ENCODE results near the gene ATG13. TPM values are rescaled to one million over a fixed set of nuclear protein-coding genes. Genes with fewer than 3 reads are reported as not detected.
"Not testable (repeated sequence)": the region's sequence is repeated elsewhere in the genome, so short reads cannot be mapped to it uniquely, and the experiment has no call there.

The ATG13 gene
- total RNA-seq, 4 donors from 2014 or later: 113 to 203 (median 139) TPM

GRCh38 chr11:46582588-46582987 lies 34.8 kb upstream of the ATG13 start:
- no peaks in the 10 kb centered on the region for H3K27me3 ChIP-seq
- no peaks in the 10 kb centered on the region for H3K9me3 ChIP-seq
- WGBS, 2 donors: 93 to 94% methylated on average over 5 of the region's 5 CpGs
- H3K36me3 ChIP-seq: peaks cover 0 to 15% (median 0%) of the 10 kb centered on the region in 3 donors
- no peaks in the 10 kb centered on the region for H3K4me1 ChIP-seq
- TF ChIP-seq EP300 (IDR thresholded peaks at IDR 0.05) (no peak), POLR2A (IDR thresholded peaks at IDR 0.05) (no peak)
- TF ChIP-seq, protein P1, sequence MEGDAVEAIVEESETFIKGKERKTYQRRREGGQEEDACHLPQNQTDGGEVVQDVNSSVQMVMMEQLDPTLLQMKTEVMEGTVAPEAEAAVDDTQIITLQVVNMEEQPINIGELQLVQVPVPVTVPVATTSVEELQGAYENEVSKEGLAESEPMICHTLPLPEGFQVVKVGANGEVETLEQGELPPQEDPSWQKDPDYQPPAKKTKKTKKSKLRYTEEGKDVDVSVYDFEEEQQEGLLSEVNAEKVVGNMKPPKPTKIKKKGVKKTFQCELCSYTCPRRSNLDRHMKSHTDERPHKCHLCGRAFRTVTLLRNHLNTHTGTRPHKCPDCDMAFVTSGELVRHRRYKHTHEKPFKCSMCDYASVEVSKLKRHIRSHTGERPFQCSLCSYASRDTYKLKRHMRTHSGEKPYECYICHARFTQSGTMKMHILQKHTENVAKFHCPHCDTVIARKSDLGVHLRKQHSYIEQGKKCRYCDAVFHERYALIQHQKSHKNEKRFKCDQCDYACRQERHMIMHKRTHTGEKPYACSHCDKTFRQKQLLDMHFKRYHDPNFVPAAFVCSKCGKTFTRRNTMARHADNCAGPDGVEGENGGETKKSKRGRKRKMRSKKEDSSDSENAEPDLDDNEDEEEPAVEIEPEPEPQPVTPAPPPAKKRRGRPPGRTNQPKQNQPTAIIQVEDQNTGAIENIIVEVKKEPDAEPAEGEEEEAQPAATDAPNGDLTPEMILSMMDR (IDR thresholded peaks at IDR 0.05): no peak
- no peak overlapping the region for H3K4me3 ChIP-seq
- no peak overlapping the region for H3K27ac ChIP-seq
- DNase-seq (ENCODE audit: low spot score in 2 of 2): no peak

- DNase-seq (ENCODE audit: low spot score in 2 of 2); H3K4me1 ChIP-seq; H3K27me3 ChIP-seq; H3K9me3 ChIP-seq; H3K4me3 ChIP-seq; H3K27ac ChIP-seq: not testable (repeated sequence)
- WGBS, 2 donors: 100% methylated on average over 1 of the region's 1 CpG; no CpG with 5 or more reads in 1 of the 2 donors
- peaks cover 0 to 10% (median 0%) of the 10 kb centered on the region in 3 donors for H3K36me3 ChIP-seq
Measured at GRCh38 chr11:46583513-46583912, 33.8 kb upstream of the ATG13 start.

DNA sequence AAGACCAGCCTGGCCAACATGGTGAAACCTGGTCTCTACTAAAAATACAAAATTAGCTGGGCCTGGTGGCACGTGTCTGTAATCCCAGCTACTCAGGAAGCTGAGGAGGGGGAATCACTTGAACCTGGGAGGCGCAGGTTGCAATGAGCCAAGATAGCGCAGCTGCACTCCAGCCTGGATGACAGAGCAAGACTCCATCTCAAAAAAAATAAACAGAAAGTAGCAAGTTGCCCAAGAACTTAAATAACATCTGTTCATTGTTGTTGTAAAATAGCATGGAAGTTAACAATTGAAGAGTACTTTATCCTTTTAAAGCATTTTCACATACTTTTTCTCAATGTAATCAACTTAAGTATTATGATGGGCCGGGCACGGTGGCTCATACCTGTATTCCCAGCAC lies 29.2 kb upstream of the ATG13 start:
- DNase-seq (ENCODE audit: low spot score in 2 of 2): no peak
- H3K4me1 ChIP-seq: peaks cover 0 to 54% (median 28%) of the 10 kb centered on the region in 4 donors
- no peaks in the 10 kb centered on the region for H3K27me3 ChIP-seq
- H3K9me3 ChIP-seq: no peaks in the 10 kb centered on the region
- H3K36me3 ChIP-seq: peaks cover 0 to 10% (median 0%) of the 10 kb centered on the region in 3 donors
- no peak overlapping the region for H3K4me3 ChIP-seq
- no peak overlapping the region for H3K27ac ChIP-seq
- no peak for TF ChIP-seq EP300 (IDR thresholded peaks at IDR 0.05)
- TF ChIP-seq POLR2A (IDR thresholded peaks at IDR 0.05): no peak
- TF ChIP-seq, protein P1 (IDR thresholded peaks at IDR 0.05): no peak
- 72 to 76% methylated on average over 5 of the region's 5 CpGs for WGBS, 2 donors

DNA sequence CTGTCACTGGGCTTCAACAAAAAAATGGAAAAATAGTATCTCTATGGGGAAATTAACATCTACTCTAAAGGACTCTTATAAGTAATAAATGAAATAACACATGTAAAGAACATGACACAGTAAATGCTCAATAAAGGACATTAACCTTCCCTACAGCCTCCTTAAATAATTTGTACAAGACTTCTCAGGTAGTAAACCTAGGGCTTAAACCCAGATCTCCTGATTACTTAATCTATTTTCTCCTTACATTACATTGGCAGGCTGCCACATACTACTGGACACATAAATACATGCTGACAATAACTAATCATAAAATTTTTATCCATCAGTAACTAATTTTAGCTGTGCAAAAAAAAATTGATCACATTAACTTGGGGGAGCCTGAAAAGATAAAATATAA lies 28.4 kb upstream of the ATG13 start:
- no peaks in the 10 kb centered on the region for H3K27me3 ChIP-seq
- H3K27ac ChIP-seq: no peak overlapping the region
- H3K9me3 ChIP-seq: no peaks in the 10 kb centered on the region
- H3K36me3 ChIP-seq: peaks cover 0 to 10% (median 0%) of the 10 kb centered on the region in 3 donors
- TF ChIP-seq POLR2A (IDR thresholded peaks at IDR 0.05) (no peak), EP300 (IDR thresholded peaks at IDR 0.05) (no peak)
- TF ChIP-seq, protein P1 (IDR thresholded peaks at IDR 0.05): no peak
- peaks cover 0 to 56% (median 28%) of the 10 kb centered on the region in 4 donors for H3K4me1 ChIP-seq
- H3K4me3 ChIP-seq: no peak overlapping the region
- DNase-seq (ENCODE audit: low spot score in 2 of 2): no peak

GRCh38 chr11:46590740-46591605 lies 26.4 kb upstream of the ATG13 start:
- Histone ChIP-seq H3K27me3 (no peaks in the 10 kb centered on the region), H3K27ac (peak overlapping the region in 2 of 4 donors; percentile 8 to 15), H3K9me3 (no peaks in the 10 kb centered on the region), H3K36me3 (peaks cover 0 to 10% (median 0%) of the 10 kb centered on the region in 3 donors), H3K4me1 (peaks cover 0 to 64% (median 28%) of the 10 kb centered on the region in 4 donors), H3K4me3 (no peak overlapping the region)
- DNase-seq (ENCODE audit: low spot score in 2 of 2): no peak
- TF ChIP-seq EP300 (IDR thresholded peaks at IDR 0.05) (no peak), POLR2A (IDR thresholded peaks at IDR 0.05) (no peak)
- TF ChIP-seq, protein P1 (IDR thresholded peaks at IDR 0.05): no peak
- WGBS, 2 donors: 59% methylated on average over 11 of the region's 11 CpGs
